HG02588 (cell line): Measurements from ENCODE around the gene FABP7.
A peak's percentile ranks its signal among the peaks of the same experiment; 100 is the strongest.
"Not testable (repeated sequence)": the region's sequence is repeated elsewhere in the genome, so short reads cannot be mapped to it uniquely, and the experiment has no call there.

Experiments
- ATAC-seq: cut with Tn5 transposase; IDR thresholded peaks from one replicate; pipeline ENCODE4 v1.9.1; 2021; ENCODE audit warnings: mild to moderate bottlenecking, moderate library complexity; ENCODE audit not compliant: unreplicated experiment

The FABP7 gene

DNA sequence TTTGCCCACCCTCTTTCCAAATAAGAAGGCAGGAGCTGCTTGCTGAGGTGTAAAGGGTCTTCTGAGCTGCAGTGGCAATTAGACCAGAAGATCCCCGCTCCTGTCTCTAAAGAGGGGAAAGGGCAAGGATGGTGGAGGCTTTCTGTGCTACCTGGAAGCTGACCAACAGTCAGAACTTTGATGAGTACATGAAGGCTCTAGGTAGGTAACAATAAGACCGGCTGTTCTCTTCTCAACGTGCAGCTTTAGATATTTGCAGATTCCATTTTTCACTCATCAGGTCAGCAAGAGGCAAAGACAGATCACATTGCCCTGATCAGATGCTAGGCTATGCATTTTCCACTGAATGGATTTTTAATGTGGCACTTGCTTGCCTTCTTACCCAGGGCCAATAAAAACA lies at the start of gene FABP7:
Gene FABP7 (plus strand): TSS at position 50 of the 400 bp plus-strand sequence. CDS start 79 bp downstream, at position 129.
- ATAC-seq, result no peak

DNA sequence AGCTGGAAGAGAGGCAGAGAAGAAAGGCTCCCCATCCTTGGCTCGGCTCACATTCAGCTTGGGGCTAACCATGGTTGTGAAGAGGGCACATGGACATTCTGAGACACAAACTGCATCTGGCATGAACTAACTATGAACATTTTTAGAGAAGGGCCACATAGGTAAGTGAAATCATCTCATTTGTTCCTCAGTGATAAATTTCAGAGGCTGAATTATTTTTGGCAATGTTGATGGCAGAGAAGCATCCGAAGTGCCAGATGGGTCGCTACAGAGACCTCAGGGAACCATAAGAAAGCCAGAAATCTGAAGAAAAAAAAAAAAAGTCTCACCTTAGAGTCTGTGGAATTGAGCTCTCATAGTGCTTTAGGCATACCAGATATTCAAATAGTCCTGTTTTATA lies 49.2 kb upstream of the FABP7 start:
- ATAC-seq, result no peak

DNA sequence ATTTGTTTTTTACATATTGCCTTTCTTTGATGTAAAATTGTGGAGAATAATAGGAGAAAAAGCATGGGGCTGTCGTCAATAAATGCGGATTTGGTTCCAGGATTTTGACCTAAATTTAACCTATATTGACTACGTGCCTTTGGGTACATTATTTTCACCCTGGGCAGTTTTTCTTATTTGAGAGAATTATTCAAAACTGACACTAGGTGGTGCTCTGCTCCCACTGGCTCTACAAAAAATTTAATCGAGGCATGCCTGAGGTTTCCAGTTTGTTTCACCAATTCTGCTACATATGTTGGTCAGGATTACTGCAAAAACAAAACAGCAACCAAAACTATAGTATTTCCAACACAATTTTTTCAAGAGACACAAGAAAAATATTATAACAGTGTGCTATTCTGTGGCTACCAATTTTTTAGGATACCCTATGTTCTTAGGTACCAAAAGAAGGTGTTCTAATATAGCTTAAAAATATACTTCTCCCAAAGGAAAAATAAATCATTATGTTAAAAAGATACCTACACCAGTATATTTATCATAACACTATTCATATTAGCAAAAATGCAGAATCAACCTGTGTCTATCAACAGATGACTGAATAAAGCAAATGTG lies 48.6 kb upstream of the FABP7 start:
- no peak for ATAC-seq

- no peak for ATAC-seq
Measured at GRCh38 chr6:122733259-122733658, 46.3 kb upstream of the FABP7 start.

DNA sequence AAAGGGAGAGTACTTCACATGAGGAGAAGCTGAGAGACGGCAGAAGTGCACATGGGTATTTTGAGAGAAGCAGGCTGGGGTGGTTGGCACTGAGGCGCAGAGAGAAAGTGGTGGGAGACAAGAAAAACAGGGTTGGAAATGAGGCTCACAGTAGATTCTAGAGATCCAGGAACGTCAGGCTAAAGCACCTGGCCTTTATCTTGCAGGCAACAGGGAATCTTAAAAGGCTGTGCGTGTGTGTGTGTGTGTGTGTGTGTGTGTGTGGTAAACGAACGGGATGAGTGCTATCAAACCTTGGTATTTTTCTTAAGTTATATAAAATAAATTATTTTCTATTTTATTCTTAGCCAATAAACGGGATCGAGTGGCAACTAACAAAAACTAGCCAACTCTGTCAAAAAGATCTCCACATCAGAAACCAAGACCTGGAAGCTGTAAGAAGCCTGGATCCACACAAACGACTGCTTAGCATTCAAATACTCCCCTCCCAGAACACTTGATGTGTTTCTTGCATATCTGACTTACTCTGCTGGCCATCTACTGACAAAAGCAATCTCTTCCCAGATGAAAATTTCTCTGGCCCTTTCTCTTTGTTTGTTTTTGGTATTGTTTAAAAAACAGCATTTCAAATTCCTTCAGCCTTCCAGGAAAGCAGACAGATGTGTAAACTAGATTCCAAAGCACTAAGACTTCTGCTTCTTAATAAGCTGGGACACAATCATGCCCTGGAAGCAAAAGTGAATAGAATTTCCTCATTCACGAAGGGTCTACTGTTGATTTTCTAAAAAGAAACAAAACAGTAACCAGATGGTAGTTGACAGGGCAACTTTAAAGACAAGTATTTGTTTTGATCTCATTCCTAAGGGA lies 44.8 kb upstream of the FABP7 start:
- ATAC-seq, result no peak

GRCh38 chr6:122735582-122735981 lies 43.9 kb upstream of the FABP7 start:
- ATAC-seq, result no peak

DNA sequence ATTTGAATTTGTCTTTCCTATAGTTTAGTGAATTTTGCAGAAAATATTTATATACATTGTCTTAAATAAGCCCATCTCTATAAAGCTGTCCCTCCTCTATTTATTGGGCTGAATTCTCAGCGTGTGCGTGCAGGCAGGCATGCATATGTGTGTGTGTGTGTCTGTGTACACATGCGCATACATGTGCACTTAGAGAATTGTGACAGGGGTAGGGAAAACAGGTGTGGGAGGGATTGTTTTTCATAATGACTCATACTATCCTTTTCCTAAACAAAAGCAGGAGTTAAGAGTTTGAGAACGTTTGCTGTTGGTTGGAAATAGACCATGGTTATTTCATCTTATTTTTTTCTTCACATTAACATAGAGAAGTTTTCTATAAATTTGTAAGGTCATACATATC lies 43.4 kb upstream of the FABP7 start:
- ATAC-seq, result no peak

GRCh38 chr6:122736616-122737015 lies 42.9 kb upstream of the FABP7 start:
- no peak for ATAC-seq

GRCh38 chr6:122740091-122740490 lies 39.4 kb upstream of the FABP7 start:
- ATAC-seq, result no peak

GRCh38 chr6:122740936-122741335 lies 38.6 kb upstream of the FABP7 start:
- no peak for ATAC-seq

GRCh38 chr6:122744247-122744646 lies 35.3 kb upstream of the FABP7 start:
- ATAC-seq, result not testable (repeated sequence)

GRCh38 chr6:122744856-122745255 lies 34.7 kb upstream of the FABP7 start:
- not testable (repeated sequence) for ATAC-seq

GRCh38 chr6:122746688-122747087 lies 32.8 kb upstream of the FABP7 start:
- no peak for ATAC-seq

GRCh38 chr6:122747573-122747972 lies 31.9 kb upstream of the FABP7 start:
- no peak for ATAC-seq

DNA sequence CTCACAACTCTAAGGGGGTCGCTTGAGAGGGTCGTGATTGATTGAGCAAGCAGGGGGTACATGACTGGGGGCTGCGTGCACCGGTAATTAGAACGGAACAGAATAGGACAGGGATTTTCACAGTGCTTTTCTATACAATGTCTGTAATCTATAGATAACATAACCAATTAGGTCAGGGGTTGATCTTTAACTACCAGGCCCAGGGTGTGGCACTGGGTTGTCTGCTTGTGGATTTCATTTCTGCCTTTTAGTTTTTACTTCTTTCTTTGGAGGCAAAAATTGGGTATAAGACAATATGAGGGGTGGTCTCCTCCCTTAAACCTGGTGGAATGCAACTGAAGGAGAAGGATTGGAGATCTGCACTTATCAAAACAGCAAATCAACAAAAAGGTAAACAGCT lies 30.6 kb upstream of the FABP7 start:
- ATAC-seq, result not testable (repeated sequence)

- ATAC-seq, result no peak
Measured at GRCh38 chr6:122749451-122750050, 30.0 kb upstream of the FABP7 start.

- ATAC-seq, result peak; percentile 83
Measured at GRCh38 chr6:122751326-122751725, 28.2 kb upstream of the FABP7 start.

DNA sequence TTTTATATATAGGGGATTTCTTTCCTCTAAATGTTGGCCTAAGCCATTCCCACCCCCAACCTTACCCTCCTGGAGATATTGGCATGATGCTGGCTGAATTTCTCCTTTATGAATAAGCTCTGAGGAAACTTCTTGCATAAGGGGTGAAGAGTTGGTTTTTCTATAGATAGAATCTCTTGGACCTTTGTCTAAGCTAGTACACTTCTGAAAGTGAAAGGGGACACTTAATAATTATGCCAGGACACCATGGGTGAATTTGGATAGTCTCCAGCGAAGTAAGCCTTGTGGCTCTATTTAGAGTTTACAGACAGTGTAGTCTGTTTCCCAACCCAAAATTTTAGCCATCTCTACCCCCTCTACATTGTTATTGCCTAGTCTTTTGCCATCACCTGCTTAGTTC lies 27.1 kb upstream of the FABP7 start:
- ATAC-seq, result no peak

GRCh38 chr6:122753000-122753687 lies 26.4 kb upstream of the FABP7 start:
- no peak for ATAC-seq

DNA sequence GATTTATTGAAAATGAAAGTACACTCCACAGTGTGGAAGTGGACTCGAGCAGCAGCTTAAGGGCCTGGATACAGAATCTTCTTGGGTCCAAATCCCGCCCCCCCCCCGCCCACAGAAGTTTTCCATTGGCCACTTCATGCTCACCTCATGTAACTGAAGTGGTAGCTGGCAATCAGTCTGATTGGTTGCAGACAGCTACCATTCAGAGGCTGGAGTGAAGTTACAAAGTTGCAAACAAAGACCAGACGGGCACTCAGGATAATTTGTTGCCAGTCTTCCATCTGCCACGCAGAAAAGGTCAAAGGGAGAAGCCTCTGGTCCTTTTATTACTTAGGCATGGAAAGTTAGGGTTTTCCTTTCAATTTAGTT lies 25.8 kb upstream of the FABP7 start:
- no peak for ATAC-seq

DNA sequence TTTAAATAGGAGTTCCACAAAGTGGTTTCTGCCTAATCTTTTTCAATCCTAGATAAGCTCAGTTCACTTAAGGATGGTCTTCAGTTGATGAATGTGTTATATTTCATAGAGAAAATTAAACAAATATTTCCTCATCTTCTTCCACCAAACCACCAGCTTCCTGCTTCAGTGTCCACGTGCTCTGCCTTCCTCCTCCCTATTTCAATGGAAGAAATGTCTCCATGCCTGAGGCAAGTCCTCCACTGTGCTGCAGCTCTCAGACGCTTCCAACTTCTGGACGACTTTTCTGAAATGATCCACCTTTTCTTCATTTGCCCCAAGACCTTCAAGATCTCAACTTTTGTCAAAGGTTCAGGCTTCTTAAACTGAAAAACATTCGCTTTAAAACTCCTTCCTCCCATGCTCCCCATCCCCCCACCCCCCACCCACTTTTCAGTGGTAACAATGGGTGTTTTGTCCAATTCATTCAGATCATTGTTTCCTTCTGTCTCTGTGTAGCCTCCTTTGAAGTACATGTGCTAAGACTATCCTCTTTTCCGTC lies 25.3 kb upstream of the FABP7 start:
- ATAC-seq, result no peak
